ENCODE results near the gene PRKD3.
"Not testable (repeated sequence)": the region's sequence is repeated elsewhere in the genome, so short reads cannot be mapped to it uniquely, and the experiment has no call there.

The PRKD3 gene

DNA sequence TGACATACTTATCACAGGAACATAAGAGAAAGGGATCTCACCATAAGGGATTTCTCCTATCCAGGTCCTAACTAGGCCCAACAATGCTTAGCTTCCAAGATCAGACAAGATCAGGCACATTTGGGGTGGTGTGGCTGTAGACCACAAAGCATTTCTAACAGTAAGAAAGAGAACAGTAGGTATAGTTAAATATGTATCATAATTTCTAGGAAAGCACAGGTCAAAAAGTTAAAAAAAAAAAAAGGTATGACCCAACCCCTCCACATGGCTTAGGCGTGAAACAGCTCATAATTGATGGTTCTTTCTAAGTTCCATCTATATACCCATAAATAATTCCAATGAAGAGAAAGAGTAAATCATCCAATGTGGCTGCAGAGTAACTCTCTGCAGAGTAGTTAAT, 6.9 kb downstream of the PRKD3 start:
- no peak for DNase-seq (ENCODE audit: extremely low read depth in 1 of 2, low read depth in 1 of 2)

DNA sequence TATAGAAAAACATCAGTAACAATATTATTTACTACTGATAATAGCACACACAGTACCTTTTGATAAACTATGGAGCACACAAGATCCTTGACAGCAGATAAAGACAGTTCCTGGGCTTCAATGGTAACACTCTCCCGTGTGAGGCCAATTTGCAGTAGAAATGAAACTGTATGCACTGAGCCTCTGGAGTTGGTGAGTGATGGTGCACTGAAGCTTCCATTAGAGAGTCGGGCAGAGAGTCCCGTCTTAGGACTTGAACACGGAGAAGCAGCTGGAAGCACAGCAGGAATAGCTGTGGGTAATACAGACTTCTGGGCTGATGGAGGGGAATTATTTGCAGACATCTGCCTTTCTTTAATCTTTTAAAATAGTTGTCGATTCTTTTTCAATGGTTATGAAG, 8.5 kb downstream of the PRKD3 start:
- DNase-seq (ENCODE audit: extremely low read depth in 1 of 2, low read depth in 1 of 2) = no peak

DNA sequence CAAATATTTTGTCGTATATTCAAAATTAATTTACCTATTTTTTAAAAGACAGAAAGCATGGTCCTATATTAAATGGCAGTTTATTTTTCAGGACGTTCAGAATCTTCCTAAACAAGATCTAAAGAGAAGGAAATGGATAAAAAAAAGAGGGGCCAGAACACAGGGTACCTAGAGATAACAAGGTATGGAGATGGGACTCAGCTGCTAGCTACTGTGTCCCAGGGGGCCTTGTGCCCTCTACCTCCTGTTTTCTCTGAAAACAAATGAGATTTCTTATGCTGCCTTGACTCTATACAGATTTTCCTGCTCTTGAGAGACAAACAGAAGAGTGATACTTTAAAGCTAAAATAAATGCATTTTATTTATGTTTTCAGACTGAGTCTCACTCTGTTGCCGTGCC, 9.3 kb downstream of the PRKD3 start:
- DNase-seq (ENCODE audit: extremely low read depth in 1 of 2, low read depth in 1 of 2) = no peak

DNA sequence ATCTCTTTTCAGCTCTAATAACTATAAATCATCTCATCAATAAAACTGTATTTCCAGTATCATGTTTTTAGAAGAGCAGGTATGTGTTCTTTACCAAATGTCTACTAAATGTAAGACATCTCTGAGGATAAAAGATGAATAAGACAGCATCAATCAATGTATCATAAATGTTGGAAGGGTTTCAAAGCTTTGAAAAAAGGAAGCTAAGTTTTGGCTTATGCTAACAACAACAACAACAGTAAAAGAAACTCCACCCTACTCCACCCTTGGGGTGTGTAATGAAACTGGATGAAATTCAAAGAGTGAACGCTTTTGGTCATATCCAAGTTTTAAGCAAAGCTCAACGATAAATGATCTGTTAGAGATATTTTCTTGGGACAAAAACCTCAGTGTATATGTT, 17.1 kb downstream of the PRKD3 start:
- no peak for DNase-seq (ENCODE audit: extremely low read depth in 1 of 2, low read depth in 1 of 2)

DNA sequence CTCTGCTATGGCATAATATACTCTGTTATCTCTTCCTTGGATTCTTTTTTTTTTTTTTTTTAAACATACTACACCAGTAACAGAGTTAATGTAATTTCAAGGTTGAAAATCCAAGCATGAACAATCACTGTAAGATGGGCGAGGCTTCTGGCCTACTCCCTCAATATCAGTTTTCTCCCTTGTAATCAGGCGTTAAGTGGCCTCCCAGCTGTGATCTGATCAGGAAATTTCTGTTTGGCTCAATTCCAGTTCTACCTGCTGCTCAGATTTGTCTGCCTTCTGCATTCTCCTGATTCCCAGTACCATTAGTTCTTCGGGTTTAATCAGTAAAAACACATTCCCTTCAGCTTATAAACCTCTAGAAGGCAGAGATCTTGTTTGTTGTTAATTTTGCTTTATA, 18.6 kb downstream of the PRKD3 start:
- no peak for DNase-seq (ENCODE audit: extremely low read depth in 1 of 2, low read depth in 1 of 2)

DNA sequence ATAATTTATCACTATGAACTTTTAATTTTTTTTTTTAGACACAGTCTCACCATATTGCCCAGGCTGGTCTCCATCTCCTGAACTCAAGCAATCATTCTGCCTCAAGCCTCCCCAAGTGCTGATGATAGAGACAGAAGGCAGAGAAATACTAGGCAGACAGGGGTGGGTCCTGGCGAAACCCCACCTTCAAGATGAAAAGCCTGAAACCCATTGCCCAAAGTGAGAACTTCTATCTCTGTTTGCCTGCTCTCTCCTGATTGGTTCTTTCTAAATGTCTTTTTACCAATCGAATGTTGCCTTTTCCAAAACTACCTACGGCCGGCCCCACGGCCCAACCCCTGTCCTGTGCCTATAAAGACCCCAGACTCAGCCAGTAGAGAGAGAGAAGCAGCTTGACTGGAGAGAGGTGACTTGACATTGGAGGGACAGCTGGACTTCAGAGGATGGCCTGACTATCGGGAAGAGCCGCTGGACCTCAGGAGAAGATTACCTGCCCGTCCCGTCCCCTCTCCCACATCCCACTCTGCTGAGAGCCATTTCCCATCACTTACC, 21.9 kb downstream of the PRKD3 start:
- no peak for DNase-seq (ENCODE audit: extremely low read depth in 1 of 2, low read depth in 1 of 2)

DNA sequence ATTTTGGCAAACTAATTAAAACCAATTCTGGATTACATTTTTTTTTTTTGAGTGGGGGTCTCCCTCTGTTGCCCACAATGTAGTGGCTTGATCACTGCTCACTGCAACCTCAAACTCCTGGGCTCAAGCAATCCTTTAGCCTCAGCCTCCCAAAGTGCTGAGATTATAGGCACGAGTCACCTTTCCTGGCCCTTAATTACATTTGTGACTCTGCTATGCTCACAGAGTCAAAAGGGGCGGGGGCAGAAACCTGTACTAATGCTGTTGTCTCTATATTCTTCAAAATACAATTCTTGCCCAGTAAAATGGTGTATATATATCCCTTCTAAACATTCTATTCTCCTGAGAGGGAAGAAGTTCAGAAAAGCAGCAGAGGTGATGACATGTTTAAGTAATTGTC, 23.2 kb downstream of the PRKD3 start:
- no peak for DNase-seq (ENCODE audit: extremely low read depth in 1 of 2, low read depth in 1 of 2)

DNA sequence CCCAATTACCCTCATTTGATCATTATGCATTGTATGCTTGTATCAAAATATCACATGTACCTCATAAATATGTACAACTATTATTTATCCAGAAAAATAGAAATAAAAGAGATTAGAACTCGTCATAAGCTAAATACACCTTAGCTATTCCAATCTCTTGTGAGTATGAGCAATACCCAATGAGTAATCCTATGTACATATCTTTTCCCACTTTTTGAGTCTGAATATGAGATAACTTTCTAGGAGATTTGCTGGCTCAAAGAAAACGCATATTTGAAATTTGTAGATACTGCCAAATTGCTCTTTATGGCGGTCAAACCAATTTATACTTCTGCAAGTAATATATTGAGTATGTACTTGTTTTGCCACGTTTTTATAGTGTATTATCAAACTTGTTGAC, 24.1 kb downstream of the PRKD3 start:
- DNase-seq (ENCODE audit: extremely low read depth in 1 of 2, low read depth in 1 of 2) = no peak

DNA sequence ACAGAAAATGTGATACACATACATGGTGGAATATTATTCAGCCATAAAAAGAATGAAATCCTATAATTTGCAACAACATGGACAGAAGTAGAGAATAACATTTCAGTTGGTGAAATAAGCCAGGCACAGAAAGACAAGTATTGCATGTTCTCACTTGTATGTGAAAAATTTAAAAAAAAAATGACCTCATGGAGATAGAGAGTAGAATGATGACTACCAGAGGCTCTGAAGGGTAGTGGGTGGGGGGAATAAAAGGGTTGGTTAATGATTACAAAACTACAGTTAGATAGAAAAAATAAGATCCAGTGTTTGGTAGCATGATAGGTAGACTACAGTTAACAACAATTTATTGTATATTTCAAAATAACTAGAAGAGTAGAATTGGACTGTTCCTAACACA, 24.5 kb downstream of the PRKD3 start:
- no peak for DNase-seq (ENCODE audit: extremely low read depth in 1 of 2, low read depth in 1 of 2)

DNA sequence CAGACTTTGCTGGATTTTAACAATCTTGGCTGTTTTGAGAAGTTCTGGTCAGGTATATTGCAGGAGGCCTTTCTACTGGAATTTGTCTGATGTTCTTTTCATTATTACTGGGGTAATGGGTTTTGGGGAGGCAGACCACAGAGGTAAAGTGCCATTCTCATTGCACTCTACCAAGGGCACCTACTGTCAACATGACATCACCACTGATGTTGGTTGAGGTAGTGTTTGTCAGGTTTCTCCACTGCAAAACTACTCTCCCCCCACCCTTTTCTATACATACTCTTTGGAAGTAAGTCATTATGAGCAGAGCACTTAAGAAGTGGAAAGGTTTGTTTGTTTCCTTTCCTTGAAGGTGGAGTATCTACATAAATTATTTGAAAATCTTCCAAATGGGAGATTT, 27.0 kb downstream of the PRKD3 start:
- DNase-seq (ENCODE audit: extremely low read depth in 1 of 2, low read depth in 1 of 2) = no peak

DNA sequence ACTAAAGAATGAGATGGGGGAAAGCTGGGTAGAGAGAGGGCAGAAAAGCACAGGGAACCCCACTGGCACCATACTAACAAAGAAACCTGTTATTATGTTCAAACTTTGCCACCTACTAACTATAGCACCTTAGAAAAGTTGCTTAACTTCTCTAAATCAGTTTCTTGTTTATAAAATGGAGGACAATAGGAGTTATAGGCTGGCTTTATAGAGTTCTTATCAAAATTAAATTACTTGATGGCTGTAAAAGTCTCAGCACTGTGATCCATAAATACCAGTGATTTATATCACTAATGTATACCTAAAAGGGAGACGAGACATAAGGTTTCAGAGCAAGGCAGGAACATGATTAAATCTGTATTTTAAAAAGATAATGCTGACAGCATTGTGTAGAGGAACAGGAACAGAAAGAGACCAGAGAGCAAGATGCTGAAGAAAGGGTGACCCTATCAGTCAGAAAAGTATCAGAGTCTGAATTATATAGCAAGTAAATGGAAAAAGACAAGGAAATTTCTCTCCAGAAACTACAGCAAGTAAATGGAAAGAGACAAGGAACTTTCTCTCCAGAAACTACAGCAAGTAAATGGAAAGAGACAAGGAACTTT, 29.1 kb downstream of the PRKD3 start:
- no peak for DNase-seq (ENCODE audit: extremely low read depth in 1 of 2, low read depth in 1 of 2)

DNA sequence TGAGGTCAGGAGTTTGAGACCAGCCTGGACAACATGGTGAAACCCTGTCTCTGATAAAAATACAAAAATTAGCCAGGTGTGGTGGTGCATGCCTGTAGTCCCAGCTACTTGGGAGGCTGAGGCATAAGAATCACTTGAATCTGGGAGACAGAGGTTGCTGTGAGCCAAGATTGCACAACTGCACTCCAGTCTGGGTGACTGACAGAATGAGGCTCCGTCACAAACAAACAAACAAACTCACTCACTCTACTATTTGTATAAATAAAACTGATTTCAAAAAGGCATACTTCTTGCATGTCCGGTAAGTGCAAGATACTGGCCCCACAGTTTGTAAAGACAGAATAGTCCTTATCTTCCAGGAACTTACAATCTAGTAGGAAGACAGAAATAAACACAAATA, 29.8 kb downstream of the PRKD3 start:
- DNase-seq (ENCODE audit: extremely low read depth in 1 of 2, low read depth in 1 of 2) = not testable (repeated sequence)

DNA sequence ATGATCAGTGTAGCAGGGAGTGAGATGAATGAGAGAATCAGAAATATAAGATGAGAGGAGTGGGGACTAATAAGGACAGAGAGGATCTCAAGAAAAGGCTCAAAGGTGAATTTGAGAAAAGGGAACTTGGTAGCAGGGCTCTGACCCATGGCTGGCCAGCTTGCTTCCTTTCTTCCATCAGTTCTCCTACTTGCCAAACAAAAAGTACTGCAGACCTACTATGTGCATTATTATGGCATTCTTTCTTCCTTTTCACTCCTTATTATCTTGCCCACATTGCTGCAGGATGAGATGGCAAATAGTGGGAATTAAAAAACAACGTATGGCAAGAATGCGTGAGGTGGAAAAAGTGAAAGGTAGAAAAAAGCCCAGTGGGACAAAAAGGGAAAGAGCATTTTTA, 33.0 kb downstream of the PRKD3 start:
- no peak for DNase-seq (ENCODE audit: extremely low read depth in 1 of 2, low read depth in 1 of 2)

DNA sequence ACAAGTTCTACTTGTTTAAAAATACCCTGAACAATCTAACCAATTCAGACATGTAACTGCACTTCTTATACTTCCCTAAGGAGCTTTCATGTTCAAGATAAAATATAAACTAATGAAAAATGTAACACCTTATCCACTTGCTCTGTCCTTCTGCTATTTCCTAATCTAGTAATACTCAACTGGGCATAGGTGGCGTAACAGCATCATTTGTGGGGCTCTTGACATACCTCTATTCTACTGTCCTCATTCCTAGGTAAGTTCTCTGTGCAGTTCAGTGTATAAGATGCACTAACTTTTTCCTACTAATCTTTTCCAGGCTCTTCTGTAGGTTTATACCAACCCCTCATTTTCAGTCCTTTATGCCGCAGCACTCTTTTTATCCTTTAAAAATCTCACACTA, 36.7 kb downstream of the PRKD3 start:
- DNase-seq (ENCODE audit: extremely low read depth in 1 of 2, low read depth in 1 of 2) = no peak

DNA sequence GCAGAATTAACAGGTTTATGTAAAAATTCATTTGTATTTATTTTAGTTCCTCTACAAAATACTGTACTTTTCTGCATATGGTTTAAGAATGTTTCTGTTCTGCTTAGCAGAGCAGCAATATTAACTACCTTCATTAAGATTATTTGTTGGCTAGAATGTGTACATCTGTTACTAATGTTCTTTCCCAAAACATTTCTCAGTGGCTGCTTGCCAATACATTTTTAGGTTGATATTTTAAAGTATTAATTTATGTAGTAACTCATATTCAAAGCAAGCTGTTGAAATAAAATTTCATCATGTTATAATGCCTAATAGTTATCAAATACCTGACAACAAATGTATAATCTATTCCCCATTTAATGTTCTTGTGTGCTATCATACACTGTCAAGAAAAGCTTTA, 40.3 kb downstream of the PRKD3 start:
- DNase-seq (ENCODE audit: extremely low read depth in 1 of 2, low read depth in 1 of 2) = no peak

DNA sequence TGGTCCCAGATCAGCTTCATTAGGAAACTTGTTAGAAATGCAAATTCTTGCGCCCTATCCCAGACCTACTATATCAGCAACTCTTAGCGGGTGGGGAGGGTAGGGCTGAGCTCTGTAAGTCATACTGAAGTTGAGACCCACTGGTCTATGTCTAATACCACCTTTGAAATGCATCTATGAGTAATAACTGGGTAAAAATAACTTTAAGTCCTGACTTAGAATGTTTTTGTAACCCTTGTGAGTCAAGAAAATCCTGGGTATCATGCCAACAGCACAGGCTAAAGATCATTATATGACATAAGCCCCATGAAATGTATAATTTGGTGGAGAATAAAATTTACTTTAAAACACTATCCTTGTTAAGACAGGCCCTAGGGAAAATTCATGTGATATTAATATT, 41.4 kb downstream of the PRKD3 start:
- no peak for DNase-seq (ENCODE audit: extremely low read depth in 1 of 2, low read depth in 1 of 2)

DNA sequence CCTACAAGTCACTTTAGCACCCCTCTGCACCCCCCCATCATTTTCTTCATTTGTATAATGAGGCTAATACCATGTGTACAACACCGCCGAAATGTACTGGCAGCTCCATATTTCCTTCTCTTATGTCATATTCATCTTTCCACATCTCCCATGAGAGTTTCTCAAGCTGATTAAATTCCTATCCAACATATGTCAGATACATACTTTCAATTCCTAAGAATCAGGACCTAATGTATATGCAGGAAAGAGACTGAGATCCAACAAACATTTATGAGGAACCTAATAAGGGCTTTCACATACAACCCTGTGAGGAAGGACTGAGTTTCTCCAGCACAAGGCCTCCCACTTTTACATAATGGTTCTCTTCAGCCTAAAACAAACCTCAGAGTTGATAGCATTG, 41.9 kb downstream of the PRKD3 start:
- DNase-seq (ENCODE audit: extremely low read depth in 1 of 2, low read depth in 1 of 2) = no peak

DNA sequence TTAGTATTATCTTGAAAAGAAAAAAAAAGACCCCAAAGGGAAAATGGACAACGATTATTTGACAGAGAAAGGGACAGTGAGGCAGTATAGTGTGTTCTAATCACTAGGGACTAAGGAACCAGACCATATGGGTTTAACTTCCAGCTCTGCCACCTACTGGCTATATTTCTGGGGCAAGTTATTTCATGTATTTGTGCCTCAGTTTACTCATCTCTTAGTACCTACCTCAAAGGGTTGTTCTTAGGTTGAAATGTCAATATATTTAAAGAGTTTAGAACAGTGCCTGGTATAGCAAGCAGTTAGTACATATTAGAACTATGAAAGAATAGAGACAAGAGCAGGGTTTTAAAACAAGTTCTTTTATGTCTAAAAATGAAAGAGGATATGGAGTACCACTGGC, 42.7 kb downstream of the PRKD3 start:
- DNase-seq (ENCODE audit: extremely low read depth in 1 of 2, low read depth in 1 of 2) = no peak

DNA sequence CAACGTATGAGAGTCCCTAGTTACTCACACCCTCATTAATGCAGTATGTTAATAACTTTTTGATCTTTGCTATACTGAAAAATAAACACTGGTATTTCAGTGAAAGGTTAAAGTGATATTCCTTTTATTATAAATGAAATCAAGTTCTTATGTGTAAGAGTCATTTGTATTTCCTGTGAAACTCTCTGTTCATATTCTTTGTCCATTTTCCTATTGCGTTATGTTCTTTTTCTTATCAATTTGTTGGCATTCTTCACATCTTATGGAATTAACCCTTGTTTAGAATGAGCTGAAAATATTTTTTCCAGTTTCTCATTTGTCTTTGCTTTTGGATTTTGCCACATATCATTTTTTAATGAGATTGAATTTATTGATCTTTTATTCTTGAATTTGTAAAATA, 48.3 kb downstream of the PRKD3 start:
- no peak for DNase-seq (ENCODE audit: extremely low read depth in 1 of 2, low read depth in 1 of 2)
